HG02798 (cell line): Measurements from ENCODE around the gene IGSF9B.
A peak's percentile ranks its signal among the peaks of the same experiment; 100 is the strongest.
"Not testable (repeated sequence)": the region's sequence is repeated elsewhere in the genome, so short reads cannot be mapped to it uniquely, and the experiment has no call there.

Experiments used
- ATAC-seq: cut with Tn5 transposase; IDR thresholded peaks from one replicate; pipeline ENCODE4 v1.9.1; 2021; ENCODE audit warnings: mild to moderate bottlenecking; ENCODE audit not compliant: unreplicated experiment, poor library complexity

Gene IGSF9B, protein sequence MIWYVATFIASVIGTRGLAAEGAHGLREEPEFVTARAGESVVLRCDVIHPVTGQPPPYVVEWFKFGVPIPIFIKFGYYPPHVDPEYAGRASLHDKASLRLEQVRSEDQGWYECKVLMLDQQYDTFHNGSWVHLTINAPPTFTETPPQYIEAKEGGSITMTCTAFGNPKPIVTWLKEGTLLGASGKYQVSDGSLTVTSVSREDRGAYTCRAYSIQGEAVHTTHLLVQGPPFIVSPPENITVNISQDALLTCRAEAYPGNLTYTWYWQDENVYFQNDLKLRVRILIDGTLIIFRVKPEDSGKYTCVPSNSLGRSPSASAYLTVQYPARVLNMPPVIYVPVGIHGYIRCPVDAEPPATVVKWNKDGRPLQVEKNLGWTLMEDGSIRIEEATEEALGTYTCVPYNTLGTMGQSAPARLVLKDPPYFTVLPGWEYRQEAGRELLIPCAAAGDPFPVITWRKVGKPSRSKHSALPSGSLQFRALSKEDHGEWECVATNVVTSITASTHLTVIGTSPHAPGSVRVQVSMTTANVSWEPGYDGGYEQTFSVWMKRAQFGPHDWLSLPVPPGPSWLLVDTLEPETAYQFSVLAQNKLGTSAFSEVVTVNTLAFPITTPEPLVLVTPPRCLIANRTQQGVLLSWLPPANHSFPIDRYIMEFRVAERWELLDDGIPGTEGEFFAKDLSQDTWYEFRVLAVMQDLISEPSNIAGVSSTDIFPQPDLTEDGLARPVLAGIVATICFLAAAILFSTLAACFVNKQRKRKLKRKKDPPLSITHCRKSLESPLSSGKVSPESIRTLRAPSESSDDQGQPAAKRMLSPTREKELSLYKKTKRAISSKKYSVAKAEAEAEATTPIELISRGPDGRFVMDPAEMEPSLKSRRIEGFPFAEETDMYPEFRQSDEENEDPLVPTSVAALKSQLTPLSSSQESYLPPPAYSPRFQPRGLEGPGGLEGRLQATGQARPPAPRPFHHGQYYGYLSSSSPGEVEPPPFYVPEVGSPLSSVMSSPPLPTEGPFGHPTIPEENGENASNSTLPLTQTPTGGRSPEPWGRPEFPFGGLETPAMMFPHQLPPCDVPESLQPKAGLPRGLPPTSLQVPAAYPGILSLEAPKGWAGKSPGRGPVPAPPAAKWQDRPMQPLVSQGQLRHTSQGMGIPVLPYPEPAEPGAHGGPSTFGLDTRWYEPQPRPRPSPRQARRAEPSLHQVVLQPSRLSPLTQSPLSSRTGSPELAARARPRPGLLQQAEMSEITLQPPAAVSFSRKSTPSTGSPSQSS (N-terminal part only)

DNA sequence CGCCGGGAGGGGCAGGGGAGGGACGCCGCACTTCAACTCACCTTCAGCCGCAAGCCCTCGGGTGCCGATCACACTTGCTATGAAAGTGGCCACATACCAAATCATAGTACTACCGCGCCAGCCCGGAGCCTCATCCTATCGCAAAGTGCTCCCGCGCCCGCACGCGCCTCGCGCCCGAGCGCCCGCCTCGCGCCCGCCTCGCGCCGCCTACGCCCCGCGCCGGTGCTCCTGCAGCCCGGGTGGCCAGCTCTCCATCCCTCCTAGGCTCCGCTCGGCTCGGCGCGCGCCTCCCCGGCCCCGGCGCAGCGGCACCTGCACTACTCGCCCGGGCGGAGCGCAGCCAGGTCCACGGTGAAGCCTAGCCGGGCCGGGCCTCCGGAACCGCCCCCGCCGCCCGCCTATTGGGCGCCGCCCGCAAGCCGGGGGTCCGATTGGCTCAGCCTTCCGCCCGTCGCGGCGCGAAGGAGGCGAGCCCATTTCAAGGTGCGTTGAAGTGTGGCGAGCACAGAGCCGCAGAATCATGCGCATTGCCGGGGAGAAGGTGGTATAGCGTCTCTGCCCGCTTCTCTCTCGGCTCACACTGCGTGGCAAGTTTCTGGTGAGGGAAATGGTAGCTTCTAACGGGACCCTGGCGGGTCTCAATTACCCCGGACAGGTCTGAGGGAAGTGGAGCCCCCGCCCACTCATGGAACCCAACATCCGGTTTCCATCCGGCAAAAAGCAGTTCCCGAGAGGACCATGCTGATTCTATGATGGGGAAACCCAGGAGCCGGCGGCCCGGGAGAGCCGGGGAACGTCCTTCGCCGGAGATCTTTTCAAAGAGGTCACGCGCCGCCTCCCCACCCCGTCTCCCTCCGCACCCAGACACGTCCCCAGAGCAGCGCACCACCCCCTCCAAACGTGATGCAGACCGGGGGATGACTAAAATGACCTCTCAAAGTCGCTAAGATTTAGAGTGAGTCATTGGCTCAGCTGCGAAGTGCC is at the start of gene IGSF9B:
Gene IGSF9B (minus strand): TSS at position 319 of the 984 bp plus-strand sequence. CDS start 214 bp downstream, at position 105.
- peak; percentile 99 for ATAC-seq

DNA sequence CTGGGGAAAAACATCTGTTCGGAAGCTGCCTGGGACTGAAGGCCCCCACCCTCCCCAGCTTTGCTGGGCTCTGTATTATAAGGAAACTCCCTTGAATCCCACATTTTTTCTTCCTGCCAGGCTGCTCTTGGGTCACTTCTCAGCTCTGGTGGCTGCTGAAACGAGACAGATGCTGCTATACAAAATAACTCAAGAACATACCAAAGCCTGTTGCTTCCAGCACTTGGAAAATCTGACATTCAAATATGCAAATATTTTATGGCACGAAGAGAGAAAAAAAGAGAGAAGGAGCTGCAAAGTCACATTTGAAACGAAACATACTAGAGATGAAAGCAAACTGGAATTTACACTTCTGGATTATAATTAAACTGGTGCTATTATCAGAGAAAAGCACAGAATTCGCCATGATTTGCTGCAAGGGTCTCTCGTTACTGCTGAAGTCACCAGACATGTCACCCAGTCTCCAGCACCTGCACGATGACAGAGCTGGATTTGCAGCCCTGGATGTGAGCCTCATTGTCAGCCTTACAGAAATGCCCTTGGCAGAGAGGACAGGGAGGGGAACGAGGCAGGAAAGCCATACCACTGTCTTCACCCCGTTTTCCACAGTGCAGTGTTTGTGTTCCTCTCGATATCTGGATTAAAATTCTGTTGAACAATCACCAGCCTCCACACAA is 47.9 kb upstream of the IGSF9B start:
- no peak for ATAC-seq

DNA sequence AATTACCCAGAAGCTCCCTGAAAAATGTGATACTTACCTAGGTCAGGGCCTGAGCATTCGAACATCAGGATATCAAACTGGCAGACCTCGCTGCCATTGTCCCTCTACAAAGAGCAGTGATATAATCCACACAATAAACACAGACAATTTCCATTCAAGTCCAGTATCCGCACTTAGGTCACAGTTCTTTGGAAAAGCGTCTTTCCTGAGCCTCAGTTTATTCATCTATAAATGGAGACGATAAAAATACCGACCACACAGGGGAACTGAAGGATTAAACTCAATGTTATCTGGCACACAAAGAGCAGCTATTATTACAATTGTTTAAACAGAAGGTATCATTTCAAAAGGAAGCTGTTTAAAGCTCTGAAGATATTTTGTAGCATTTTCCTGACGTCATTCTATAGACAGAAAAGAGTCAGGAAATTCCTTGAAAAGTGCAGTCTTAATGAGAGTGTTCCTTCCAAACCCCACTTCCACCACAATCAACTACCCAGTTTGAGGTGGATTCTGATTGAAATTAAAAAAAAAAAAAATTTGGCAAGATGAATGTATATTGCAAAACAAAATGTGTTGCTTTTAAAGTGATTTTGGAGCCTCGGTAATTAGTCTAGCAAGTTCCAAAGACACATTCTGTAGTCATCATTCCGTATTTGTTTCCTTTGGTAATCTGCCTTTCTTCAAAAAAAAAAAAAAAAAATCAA is 47.2 kb upstream of the IGSF9B start:
- ATAC-seq, result no peak

DNA sequence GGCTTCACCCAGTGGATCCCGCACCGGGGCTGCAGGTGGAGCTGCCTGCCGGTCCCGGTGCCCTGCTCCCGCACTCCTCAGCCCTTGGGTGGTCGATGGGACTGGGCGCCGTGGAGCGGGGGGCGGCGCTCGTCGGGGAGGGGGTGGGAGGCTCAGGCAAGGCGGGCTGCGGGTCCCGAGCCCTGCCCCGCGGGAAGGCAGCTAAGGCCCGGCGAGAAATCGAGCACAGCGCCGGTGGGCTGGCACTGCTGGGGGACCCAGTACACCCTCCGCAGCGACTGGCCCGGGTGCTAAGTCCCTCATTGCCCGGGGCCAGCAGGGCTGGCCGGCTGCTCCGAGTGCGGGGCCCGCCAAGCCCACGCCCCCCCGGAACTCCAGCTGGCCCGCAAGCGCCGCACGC is 46.1 kb upstream of the IGSF9B start:
- not testable (repeated sequence) for ATAC-seq

DNA sequence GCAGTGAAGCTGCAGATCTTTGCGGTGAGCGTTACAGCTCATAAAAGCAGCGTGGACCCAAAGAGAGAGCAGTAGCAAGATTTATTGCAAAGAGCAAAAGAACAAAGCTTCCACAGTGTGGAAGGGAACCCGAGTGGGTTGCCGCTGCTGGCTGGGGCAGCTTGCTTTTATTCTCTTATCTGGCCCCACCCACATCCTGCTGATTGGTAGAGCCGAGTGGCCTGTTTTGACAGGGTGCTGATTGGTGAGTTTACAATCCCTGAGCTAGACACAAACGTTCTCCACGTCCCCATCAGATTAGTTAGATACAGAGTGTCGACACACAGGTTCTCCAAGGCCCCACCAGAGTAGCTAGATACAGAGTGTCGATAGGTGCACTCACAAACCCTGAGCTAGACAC is 45.6 kb upstream of the IGSF9B start:
- ATAC-seq, result not testable (repeated sequence)

DNA sequence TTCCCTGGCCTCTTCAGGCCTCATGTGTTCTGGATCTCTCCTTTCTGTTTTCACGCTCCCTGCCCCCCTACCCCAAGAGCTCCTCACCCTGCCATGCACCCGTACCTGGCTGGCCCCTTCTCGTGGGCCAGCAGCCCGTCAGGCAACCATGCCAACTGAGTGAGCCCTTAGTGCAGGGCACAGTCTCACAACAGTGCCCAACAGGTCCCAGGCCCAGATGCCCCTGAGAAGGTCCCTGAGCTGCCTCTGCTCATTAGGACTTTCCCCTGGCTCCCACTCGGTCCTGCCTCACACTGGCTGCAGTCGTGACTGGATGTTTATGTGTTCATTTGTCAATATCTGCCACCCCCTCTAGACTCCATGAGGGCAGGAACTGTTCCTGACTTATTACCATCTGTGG is 44.8 kb upstream of the IGSF9B start:
- ATAC-seq, result no peak

DNA sequence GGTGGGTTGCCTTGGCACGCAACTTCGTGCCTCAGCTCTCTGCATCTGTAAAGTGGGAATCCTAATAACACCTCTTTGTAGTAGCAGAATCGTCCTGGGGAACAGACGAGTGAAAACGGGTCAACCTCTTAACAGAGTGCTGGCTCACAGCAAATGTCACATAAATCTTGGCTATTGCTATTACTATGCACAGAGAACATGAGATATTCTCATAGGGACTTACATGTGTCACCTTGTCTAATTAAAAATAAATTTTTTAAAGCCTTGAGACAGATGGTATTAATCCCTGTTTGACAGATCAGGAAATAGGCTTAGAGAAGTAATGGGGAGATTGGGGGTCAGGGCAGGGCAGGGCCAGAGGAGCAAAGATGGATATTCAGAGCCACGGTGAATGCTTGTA is 44.3 kb upstream of the IGSF9B start:
- no peak for ATAC-seq

DNA sequence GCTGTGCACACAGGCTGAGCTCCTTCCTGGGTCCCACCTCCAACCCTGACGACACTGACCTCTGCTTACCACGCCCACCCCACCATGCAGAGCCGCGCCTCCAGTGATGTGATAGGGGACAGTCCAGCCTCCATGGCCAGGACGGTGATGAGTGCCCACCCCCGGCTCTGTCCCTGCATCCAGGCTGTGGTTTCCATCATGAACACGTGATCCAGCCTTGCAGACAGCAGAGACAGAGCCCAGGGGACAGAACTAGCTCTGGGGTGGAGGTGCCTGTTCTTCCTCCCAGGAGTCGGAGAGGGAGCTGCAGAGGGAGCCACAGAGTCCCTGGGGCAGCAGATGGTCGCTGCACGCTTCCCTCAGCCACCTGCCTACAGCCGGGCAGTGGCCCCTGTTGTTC is 42.6 kb upstream of the IGSF9B start:
- ATAC-seq, result no peak

DNA sequence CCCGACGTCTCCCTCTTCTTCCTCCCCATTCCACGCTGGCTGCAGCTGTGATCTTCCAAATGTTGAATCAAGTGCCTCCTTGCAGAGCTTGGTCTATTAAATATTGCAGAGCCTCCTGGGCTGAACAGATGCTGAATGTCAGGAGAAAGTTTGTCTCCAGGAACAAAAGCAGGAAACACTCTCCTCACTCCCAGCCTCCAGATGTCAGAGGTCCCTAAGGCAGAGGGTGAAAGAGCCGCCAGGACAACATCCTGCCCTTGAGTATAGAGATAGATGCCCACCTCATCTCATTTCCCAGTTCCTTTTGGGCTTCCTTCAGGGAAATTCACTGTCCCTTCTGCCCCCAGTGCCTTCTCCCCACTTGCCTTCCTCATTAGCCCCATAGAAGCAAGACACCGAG is 40.8 kb upstream of the IGSF9B start:
- ATAC-seq, result no peak

DNA sequence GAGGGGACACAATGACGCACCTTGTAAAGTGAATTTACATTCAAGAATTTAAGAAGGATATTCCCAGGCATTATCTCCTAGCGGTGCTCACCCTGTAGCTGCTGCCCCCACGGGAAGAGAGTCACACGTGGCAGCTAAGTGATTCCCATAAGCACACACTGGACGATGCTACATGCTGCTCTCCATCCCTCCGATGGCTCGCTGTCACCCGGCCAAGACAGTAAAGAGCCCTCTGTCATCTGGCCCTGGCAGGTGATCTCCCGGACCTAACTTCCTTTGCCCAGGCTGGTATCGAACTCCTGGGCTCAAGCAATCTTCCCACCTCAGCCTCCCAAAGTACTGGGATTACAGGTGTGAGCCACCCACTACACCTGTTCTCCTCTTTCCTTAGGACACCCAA is 39.9 kb upstream of the IGSF9B start:
- ATAC-seq, result no peak

DNA sequence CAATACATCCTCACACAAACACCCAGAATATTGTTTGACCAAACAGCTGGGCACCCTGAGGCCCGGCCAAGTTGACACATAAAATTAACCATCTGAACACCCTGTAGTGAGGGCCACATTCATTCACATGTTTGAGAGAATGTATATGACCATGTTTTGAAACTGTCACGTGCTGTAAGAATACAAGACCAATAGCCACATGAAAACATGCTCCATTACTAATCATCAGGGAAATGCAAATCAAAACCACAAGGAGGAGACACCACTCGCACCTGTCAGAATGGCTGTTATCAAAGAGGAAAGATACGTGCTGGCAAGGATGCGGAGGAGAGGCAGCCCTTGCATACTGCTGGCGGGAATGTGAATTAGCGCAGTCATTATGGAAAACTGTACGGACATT is 38.3 kb upstream of the IGSF9B start:
- no peak for ATAC-seq

DNA sequence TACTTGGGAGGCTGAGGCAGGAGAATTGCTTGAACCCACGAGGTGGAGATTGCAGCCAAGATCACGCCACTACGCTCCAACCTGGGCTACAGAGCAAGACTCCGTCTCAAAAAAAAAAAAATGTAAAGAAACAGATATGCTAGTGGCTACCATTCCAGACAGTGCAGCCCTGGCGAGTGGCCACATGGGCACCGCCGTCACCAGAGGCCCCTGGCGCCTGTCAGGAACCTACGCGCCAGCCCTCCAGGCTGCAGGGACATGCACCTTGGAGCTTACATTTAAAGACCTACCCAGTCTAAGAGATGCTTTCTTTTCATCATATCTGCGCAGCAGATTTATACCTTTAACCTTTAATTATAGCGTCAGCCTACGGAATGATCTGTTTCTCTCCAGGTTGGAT is 37.2 kb upstream of the IGSF9B start:
- no peak for ATAC-seq

DNA sequence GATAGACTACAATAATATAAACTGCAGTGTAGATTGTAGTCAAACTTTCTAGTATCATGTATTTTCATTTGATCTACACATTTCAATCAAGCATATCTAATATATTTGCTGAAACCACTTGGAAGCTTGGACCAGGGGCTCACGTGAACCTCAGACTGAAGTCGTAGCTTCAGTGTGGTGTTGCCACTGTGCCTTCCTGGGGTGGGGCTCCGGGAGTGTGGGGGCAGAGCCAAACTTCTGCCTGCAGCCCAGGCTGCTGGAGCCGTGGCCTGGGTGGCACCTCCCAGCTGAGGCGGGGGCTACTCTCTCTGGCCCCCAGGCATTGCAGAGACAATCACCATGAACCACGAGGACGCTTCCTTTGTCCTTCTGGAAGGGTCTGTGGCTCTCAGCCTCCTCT is 36.3 kb upstream of the IGSF9B start:
- ATAC-seq, result no peak

DNA sequence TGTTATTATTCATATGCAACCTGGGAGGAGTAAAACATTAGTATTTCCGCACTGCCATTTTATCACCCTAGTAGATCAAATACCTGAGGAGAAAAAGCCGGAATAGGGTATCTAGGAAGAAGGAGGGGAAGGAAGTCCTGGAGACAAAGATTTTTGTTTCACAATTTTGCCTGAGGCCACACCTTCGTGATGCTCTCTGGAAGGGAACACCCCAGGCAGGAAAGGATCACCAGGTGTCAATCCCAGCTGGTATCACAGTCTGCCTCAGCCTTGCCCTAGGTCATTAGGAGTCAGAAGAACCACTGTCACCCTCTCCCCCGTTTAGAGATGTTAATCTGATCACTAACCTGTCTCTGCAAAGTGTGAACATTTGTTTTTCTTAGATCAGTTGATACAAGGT is 35.4 kb upstream of the IGSF9B start:
- no peak for ATAC-seq

DNA sequence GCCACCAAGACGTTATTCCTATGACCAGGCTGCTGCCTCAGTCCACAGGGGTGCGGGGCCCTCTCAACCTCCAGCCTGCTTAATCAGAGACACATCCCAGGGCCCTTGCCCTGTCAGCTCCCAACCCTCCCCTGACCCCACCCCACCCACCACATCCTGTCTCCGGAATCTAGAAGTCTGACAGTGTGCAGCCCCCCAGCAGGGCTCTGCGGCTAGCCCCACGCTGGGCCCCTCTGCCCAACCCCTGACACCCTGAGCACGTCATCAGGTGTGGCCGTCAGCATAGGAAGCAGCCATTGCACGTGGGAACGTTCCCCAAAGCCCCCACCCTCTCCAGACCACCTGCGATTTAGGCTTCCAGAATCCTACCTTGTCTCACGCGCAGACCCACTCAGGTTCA is 34.3 kb upstream of the IGSF9B start:
- ATAC-seq, result no peak

DNA sequence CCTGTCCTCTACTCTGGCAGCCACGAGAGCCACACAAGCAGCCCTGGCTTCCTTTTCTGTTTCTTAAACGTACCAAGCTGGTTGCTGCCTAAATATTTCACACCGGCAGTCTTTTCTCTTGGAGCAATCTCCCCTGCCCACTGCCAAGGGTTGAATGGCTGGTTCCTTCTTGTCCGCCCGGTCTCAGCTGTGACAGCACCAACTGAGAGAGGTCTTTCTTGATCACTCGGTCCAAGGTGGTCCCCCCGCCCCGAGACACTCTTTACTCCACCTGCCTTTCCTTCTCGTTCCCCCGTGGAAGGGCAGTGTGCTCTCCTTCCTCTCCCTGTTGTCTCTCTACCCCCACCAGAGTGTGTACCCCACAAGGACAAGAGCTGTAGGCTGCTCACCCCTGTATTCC is 33.7 kb upstream of the IGSF9B start:
- ATAC-seq, result no peak

DNA sequence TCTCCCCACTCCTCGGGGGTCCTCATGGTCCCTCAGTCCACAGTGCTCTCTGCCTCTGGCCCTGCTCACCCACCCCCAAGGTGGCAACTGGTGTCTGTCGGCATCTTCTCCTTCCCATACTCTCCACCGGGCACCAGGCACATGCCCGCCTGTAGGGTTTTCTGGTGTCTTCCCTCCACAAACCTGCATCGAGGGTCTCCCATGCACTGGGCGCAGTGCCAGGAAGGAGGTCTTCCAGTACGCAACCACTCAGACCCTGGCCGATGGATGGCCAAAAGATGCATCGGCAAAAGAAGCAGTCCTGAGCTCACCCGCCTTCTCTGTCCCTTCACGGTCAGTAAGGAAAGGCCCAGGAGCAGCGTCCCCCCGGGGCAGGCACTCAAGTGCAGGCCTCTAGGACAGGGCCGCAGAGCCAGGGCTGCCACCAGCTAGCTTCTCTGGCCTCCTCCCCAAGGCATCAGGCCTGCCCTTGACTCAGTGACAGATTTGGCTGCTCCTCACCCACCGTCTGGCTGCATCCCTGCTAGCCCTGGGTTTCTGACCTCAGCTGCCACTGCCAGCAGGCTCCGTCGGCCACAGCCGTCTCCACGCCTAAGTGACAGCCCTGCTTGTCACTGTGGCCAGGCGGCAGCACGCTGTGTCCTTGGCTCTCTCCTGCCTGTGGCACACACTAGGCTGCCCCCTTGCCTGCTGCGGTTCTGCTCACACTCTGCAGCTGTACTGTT is 32.1 kb upstream of the IGSF9B start:
- ATAC-seq, result no peak

DNA sequence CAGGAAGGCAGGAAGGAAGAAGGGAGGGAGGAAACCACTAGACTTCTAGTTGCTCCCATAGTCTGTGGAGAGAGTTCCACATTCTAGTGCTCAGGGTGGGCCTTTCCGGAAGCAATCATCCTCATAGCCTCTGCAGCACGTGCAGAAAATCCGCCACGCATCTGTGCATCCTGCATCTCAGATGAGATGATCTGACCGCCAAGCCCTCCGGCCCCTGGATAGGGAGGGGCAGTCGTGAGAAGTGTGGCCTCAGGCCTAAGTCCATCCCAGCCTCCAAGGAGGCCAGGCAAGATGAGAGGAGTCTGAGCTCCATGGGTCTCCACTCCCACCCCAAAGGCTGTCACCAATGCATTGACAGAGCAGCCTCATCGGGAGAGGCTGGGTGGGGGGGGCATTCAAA is 30.4 kb upstream of the IGSF9B start:
- ATAC-seq, result no peak
